GM21423 (cell line): Measurements from ENCODE around the gene RAD17.
"Not testable (repeated sequence)": the region's sequence is repeated elsewhere in the genome, so short reads cannot be mapped to it uniquely, and the experiment has no call there.

ENCODE experiments used
- ATAC-seq: cut with Tn5 transposase; IDR thresholded peaks from one replicate; pipeline ENCODE4 v1.9.1; 2021; ENCODE audit warnings: mild to moderate bottlenecking, moderate library complexity; ENCODE audit not compliant: unreplicated experiment

The RAD17 gene

GRCh38 chr5:69369340-69370121 is at the start of gene RAD17, which contains the start of the genes AK6 and TAF9:
RAD17 (plus strand) TSS chr5:69369818; CDS start chr5:69372209, 2,391 bp downstream.
AK6 (minus strand) TSS chr5:69369520; CDS start chr5:69369490, 30 bp downstream.
TAF9 (minus strand) TSS chr5:69369520; CDS start chr5:69365737, 3,783 bp downstream.
- peak; percentile 92 for ATAC-seq

GRCh38 chr5:69326365-69326764 is 43.3 kb upstream of the RAD17 start:
- no peak for ATAC-seq

- no peak for ATAC-seq
Observed at GRCh38 chr5:69329905-69330489, 39.6 kb upstream of the RAD17 start.

- no peak for ATAC-seq
Observed at GRCh38 chr5:69331528-69332445, 37.8 kb upstream of the RAD17 start.

GRCh38 chr5:69333668-69334315 is 35.8 kb upstream of the RAD17 start:
- not testable (repeated sequence) for ATAC-seq

- peak; percentile 53 for ATAC-seq
Observed at GRCh38 chr5:69334793-69335268, 34.8 kb upstream of the RAD17 start.

GRCh38 chr5:69335341-69335935 is 34.2 kb upstream of the RAD17 start:
- no peak for ATAC-seq

- ATAC-seq: no peak
Observed at GRCh38 chr5:69341520-69342161, 28.0 kb upstream of the RAD17 start.

GRCh38 chr5:69343083-69343482 is 26.5 kb upstream of the RAD17 start:
- ATAC-seq: no peak

GRCh38 chr5:69350664-69351063 is 19.0 kb upstream of the RAD17 start:
- no peak for ATAC-seq

- ATAC-seq: no peak
Observed at GRCh38 chr5:69359699-69360098, 9.9 kb upstream of the RAD17 start.

GRCh38 chr5:69360442-69360841 is 9.2 kb upstream of the RAD17 start:
- ATAC-seq: no peak

- ATAC-seq: no peak
Observed at GRCh38 chr5:69364414-69364813, 5.2 kb upstream of the RAD17 start.

GRCh38 chr5:69364850-69365249 is 4.8 kb upstream of the RAD17 start:
- ATAC-seq: no peak

- no peak for ATAC-seq
Observed at GRCh38 chr5:69367697-69368279, 1.8 kb upstream of the RAD17 start.

- no peak for ATAC-seq
Observed at GRCh38 chr5:69368458-69369339, 919 bp upstream of the RAD17 start.

GRCh38 chr5:69370335-69370734 is 717 bp downstream of the RAD17 start:
- ATAC-seq: not testable (repeated sequence)

GRCh38 chr5:69372394-69372793 is 2.8 kb downstream of the RAD17 start:
- ATAC-seq: no peak
